ENCODE measurements around the gene TTLL1. TPM values are rescaled to one million over a fixed set of nuclear protein-coding genes. Genes with fewer than 3 reads are reported as not detected.

TTLL1 gene
- total RNA-seq, 1 experiment from 2014 or later = 4.3 TPM

- CTCF ChIA-PET = no interaction called here
- no peak overlapping the region for H2AFZ ChIP-seq (ENCODE audit: low read depth, low read length, poor library complexity, severe bottlenecking)
- no peak for TF ChIP-seq JUND (IDR thresholded peaks at IDR 0.05)
- TF ChIP-seq SP1 (IDR thresholded peaks at IDR 0.05; ENCODE audit: low read depth) = no peak
- no peak for TF ChIP-seq ELF1 (IDR thresholded peaks at IDR 0.05; ENCODE audit: borderline replicate concordance, low read depth)
- no peak for TF ChIP-seq POLR2A (IDR thresholded peaks at IDR 0.05; ENCODE audit: borderline replicate concordance, extremely low read depth, insufficient read depth, insufficient read length)
- TF ChIP-seq YY1 (IDR thresholded peaks at IDR 0.05; ENCODE audit: extremely low read depth, insufficient replicate concordance, low read depth, low read length) = no peak
- no peak for TF ChIP-seq CBX3 (IDR thresholded peaks at IDR 0.05; ENCODE audit: low read depth)
- TF ChIP-seq TCF7L2 (IDR thresholded peaks at IDR 0.05; ENCODE audit: borderline replicate concordance, extremely low read depth, insufficient read depth, insufficient read length) = no peak
- TF ChIP-seq CTCF (IDR thresholded peaks at IDR 0.05 in 2 of 3, conservative IDR thresholded peaks at IDR 0.05 in 1 of 3; ENCODE audit: borderline replicate concordance in 1 of 3, insufficient read depth in 1 of 3, low read depth in 2 of 3, low read length in 2 of 3) = no peak
- TF ChIP-seq EZH2 (IDR thresholded peaks at IDR 0.05) = no peak
- TF ChIP-seq ZFX (IDR thresholded peaks at IDR 0.05) = no peak
- no peak for TF ChIP-seq CEBPB (IDR thresholded peaks at IDR 0.05; ENCODE audit: low read depth)
- POLR2A ChIA-PET = no interaction called here
- H3K9me3 ChIP-seq (ENCODE audit: control insufficient read depth in 1 of 2, insufficient read depth in 1 of 2, low read depth in 1 of 2, low read length in 2 of 2) = no peaks in the 10 kb centered on the region
- no TSS peak for BruUV-seq (replicated peaks)
- no peaks in the 10 kb centered on the region for H3K79me2 ChIP-seq (ENCODE audit: insufficient read depth, low read length)
- DNase-seq (ENCODE audit: low read depth, low spot score) = no peak
- no peaks in the 10 kb centered on the region for H3K9me2 ChIP-seq (ENCODE audit: insufficient read depth)
- no peak overlapping the region for H3K4me2 ChIP-seq (ENCODE audit: low read length)
- H3K4me1 ChIP-seq (ENCODE audit: control insufficient read depth in 1 of 2, insufficient read depth in 2 of 2, low read length in 2 of 2) = peaks cover 9 to 19% of the 10 kb centered on the region in 2 experiments
- intact Hi-C loops (cut with micrococcal nuclease) = no loop called here
- no peak overlapping the region for H3K27ac ChIP-seq (ENCODE audit: low read depth, low read length)
- H3K9ac ChIP-seq (ENCODE audit: low read length) = no peak overlapping the region
- H4K20me1 ChIP-seq (ENCODE audit: insufficient read depth) = no peaks in the 10 kb centered on the region
- no peaks in the 10 kb centered on the region for H3K36me3 ChIP-seq (ENCODE audit: control insufficient read depth in 1 of 2, insufficient read depth in 2 of 2, low read length in 2 of 2)
- H3K4me3 ChIP-seq (replicated peaks in 1 of 2; ENCODE audit: low read depth in 1 of 2, low read length in 2 of 2) = no peak overlapping the region
- H3K27me3 ChIP-seq (ENCODE audit: insufficient read depth, low read length) = no peaks in the 10 kb centered on the region
- RAD21 ChIA-PET (ENCODE audit: low non-redundant PET in 1 of 2, low total read pairs in 2 of 2, uncharacterized antibody in 2 of 2, unreplicated experiment in 2 of 2) = no interaction called here
- ATAC-seq = no peak
Measured at GRCh38 chr22:43035250-43035649, 53.9 kb downstream of the TTLL1 start.
